GM12878 (cell line): ENCODE measurements around the gene RPS27L. TPM values are rescaled to one million over a fixed set of nuclear protein-coding genes. Genes with fewer than 3 reads are reported as not detected.

ENCODE experiments used
- ATAC-seq: fragments of 200-7000 bp; cut with Tn5 transposase; 3 replicates; pipeline ENCODE4 v1.9.1; 2020; ENCODE audit warnings: mild to moderate bottlenecking, moderate library complexity
- BruUV-seq: library from RNA; stranded (reverse); fragments of 400-500 nt; replicated peaks from 2 replicates; lab custom pipeline; 2021; lab: Mats Ljungman, UMichigan
- CTCF ChIA-PET: fragments of 300-600 bp; sonication (Branson Sonifier 250); formaldehyde crosslinking; extraction: SDS; loops from one replicate; lab custom pipeline; 2021; ENCODE audit warnings: inconsistent platforms; lab: Yijun Ruan, JAX
- POLR2A ChIA-PET: fragments of 350-600 bp; formaldehyde crosslinking; extraction: SDS; loops from one replicate; lab custom pipeline; 2021; ENCODE audit warnings: inconsistent platforms; lab: Charles Lee
- RAD21 ChIA-PET: fragments of 300-600 bp; sonication (Branson Sonifier 250); formaldehyde crosslinking; loops from one replicate; lab custom pipeline; 2023; ENCODE audit warnings: antibody characterized with exemption; ENCODE audit not compliant: unreplicated experiment; lab: Charles Lee
- SMC1A ChIA-PET: fragments of 300-600 bp; sonication (Branson Sonifier 250); formaldehyde crosslinking; loops from one replicate; lab custom pipeline; 2023; ENCODE audit not compliant: unreplicated experiment, uncharacterized antibody; lab: Charles Lee
- DNase-seq: peaks from one replicate; pipeline ENCODE4 v3.0.0-alpha.2; 2011; ENCODE audit warnings: low read depth, low spot score
- FAIRE-seq: peaks from 3 replicates; lab custom pipeline; 2011; peaks lifted over from hg19 to GRCh38; lab: Jason Lieb, UNC
- H2AFZ ChIP-seq: 2 replicates; pipeline ENCODE4 v1.6.0; 2011; ENCODE audit warnings: low read depth, low read length, control low read depth; ENCODE audit not compliant: control insufficient read depth
- H3K27ac ChIP-seq: 2 replicates; pipeline ENCODE4 v1.5.1; 2011; ENCODE audit warnings: control low read depth; ENCODE audit not compliant: control insufficient read depth, insufficient read depth
- H3K27me3 ChIP-seq, 2 experiments: replicated peaks in 1 of 2; 2 replicates each; pipeline versions ENCODE4 v1.6.0 to v1.6.1; 2011; ENCODE audit warnings: low read length in 1 of 2; ENCODE audit not compliant: control insufficient read depth in 2 of 2, insufficient read depth in 2 of 2
- H3K36me3 ChIP-seq, 2 experiments: 2 replicates each; pipeline ENCODE4 v1.5.1; 2011; ENCODE audit warnings: low read length in 1 of 2; ENCODE audit not compliant: control insufficient read depth in 2 of 2, insufficient read depth in 2 of 2
- H3K4me1 ChIP-seq: 2 replicates; pipeline ENCODE4 v1.6.1; 2011; ENCODE audit warnings: mild to moderate bottlenecking, low read length, moderate library complexity, mixed read lengths; ENCODE audit not compliant: control insufficient read depth, insufficient read depth
- H3K4me2 ChIP-seq: 2 replicates; pipeline ENCODE4 v1.6.0; 2011; ENCODE audit warnings: control low read depth; ENCODE audit not compliant: control insufficient read depth, insufficient read depth
- H3K4me3 ChIP-seq: fragments of 200-600 bp; sonication (generic); 2 replicates; pipeline ENCODE4 v1.5.1; 2016
- H3K79me2 ChIP-seq: 2 replicates; pipeline ENCODE4 v1.6.0; 2011; ENCODE audit warnings: low read length; ENCODE audit not compliant: control insufficient read depth, insufficient read depth
- H3K9ac ChIP-seq: 2 replicates; pipeline ENCODE4 v1.8.0; 2011; ENCODE audit warnings: low read length, control low read depth, mixed read lengths; ENCODE audit not compliant: control insufficient read depth, insufficient read depth
- H3K9me3 ChIP-seq: replicated peaks from 3 replicates; pipeline ENCODE4 v1.5.1; 2011; ENCODE audit warnings: mild to moderate bottlenecking, low read length; ENCODE audit not compliant: control insufficient read depth, insufficient read depth
- H4K20me1 ChIP-seq: 2 replicates; pipeline ENCODE4 v1.6.0; 2011; ENCODE audit not compliant: control insufficient read depth, insufficient read depth
- CHD4 ChIP-seq: fragments of 200-600 bp; sonication (generic); IDR thresholded peaks from 2 replicates; pipeline ENCODE4 v1.6.1; 2016; ENCODE audit warnings: mild to moderate bottlenecking
- EP300 ChIP-seq, 2 experiments: fragments of 150-350 bp in 1 of 2; IDR thresholded peaks; 2 replicates each; pipeline ENCODE4 v1.6.1; 2011 to 2012; ENCODE audit warnings: low read depth in 2 of 2, low read length in 2 of 2, borderline replicate concordance in 1 of 2, improper control_type of control experiment in 1 of 2, inconsistent platforms in 1 of 2; ENCODE audit not compliant: control insufficient read depth in 1 of 2
- KLF5 ChIP-seq: fragments of 450-650 bp; IDR thresholded peaks from 2 replicates; pipeline ENCODE4 v1.6.1; 2014; ENCODE audit warnings: mild to moderate bottlenecking; ENCODE audit not compliant: partially characterized antibody
- LARP7 ChIP-seq: fragments of 450-650 bp; IDR thresholded peaks from 2 replicates; pipeline ENCODE4 v1.6.1; 2017; ENCODE audit warnings: mild to moderate bottlenecking
- NR2F1 ChIP-seq: fragments of 450-650 bp; conservative IDR thresholded peaks from 2 replicates; pipeline ENCODE4 v1.6.1; 2017; ENCODE audit warnings: mild to moderate bottlenecking
- SMAD5 ChIP-seq: IDR thresholded peaks from 2 replicates; pipeline ENCODE4 v1.6.1; 2016; ENCODE audit warnings: antibody characterized with exemption, low read depth
- WGBS: methylation state at CpG from one replicate; pipeline ENCODE4 v1.1.6; 2016; ENCODE audit warnings: low lambda C conversion rate; ENCODE audit not compliant: insufficient replicate concordance, insufficient coverage; ENCODE audit errors: missing lambda C conversion rate; 5-methylcytosine and 5-hydroxymethylcytosine counted together
- in situ Hi-C: fragments of 300-500 bp; cut with MboI; formaldehyde crosslinking; loops from 9 replicates; pipeline ENCODE4 v1.14.3; 2018; ENCODE audit warnings: mixed read lengths
- intact Hi-C: fragments of 100-400 bp; cut with micrococcal nuclease; formaldehyde crosslinking; loops from one replicate; pipeline ENCODE4 v1.14.2; 2022; ENCODE audit not compliant: unreplicated experiment
- polyA plus RNA-seq, 11 experiments: library from polyadenylated mRNA; depleted of rRNA in 4 of 11; unstranded in 6 of 11; stranded (reverse) in 5 of 11; fragments of >200 nt; fragmentation: Nextera tagmentation in 4 of 11; fragmentation: Illumina TruSeq in 1 of 11; extraction: Ambion mirVana in 4 of 11; extraction: Trizol in 1 of 11; gene quantifications; 1 replicate in 1 of 11; 2 replicates in 10 of 11; pipeline versions ENCODE4 v1.2.1 to v1.2.3, GENCODE V29; 2011 to 2016; ENCODE audit warnings: inconsistent platforms in 2 of 11, missing spikeins in 2 of 11, low read depth in 1 of 11
- total RNA-seq, 4 experiments: library from RNA; depleted of rRNA in 3 of 4; stranded (reverse); fragments of >200 nt in 3 of 4; fragmentation: Illumina TruSeq in 1 of 4; extraction: Trizol in 1 of 4; gene quantifications; 2 replicates each; pipeline versions ENCODE4 v1.2.1 to v1.2.3, GENCODE V29; 2013 to 2021
- TF ChIP-seq, protein P1 (sequence below): fragments of 450-650 bp; formaldehyde crosslinking; IDR thresholded peaks from 2 replicates; pipeline ENCODE4 v1.4.0; 2022; ENCODE audit warnings: mild to moderate bottlenecking, moderate library complexity

The RPS27L gene
- total and polyA plus RNA-seq, 10 of the 15 experiments (the other 5 are each of a cell fraction or from before 2014, with no cell fraction given), result 133 to 970 (median 220) TPM

DNA sequence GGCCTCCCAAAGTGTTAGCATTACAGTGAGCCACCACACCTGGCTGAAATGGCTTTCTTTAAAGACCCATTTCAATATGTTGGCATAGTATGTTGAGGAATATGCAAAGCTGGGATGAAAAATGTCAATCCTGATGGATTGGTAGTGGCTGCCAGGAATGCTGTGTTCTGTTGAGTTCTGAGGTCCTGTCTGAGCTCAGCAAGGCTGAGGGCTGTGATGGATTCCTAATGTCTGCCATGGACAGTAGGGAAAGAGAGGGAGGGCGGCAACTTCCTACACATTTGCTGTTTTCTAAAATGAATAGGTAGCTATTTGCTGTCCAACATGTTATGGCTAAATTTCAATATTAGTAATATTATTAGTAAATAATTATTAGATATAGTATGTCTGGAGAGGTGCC, 40.3 kb upstream of the RPS27L start:
- SMC1A ChIA-PET, result interaction anchor here (1.4 to 8.8 kb wide), 4 partner anchors 15 to 41 kb away, joined by 3 to 252 read pairs (median 74); no protein-coding TSS in a partner anchor
- 90% methylated on average over 1 of the region's 1 CpG for WGBS
- BruUV-seq, result no TSS peak
- no peak overlapping the region for H2AFZ ChIP-seq
- ATAC-seq (no peak), FAIRE-seq (no peak), DNase-seq (no peak)
- H3K4me2 ChIP-seq, result no peak overlapping the region; the same call in 1 of the 2 replicates
- H3K4me3 ChIP-seq, result no peak overlapping the region
- POLR2A ChIA-PET, result interaction anchor here (0.7 to 8.6 kb wide), 8 partner anchors 8 to 87 kb away, joined by 3 to 118 read pairs (median 4); partner anchors contain the start of genes RAB8B and RPS27L
- H3K79me2 ChIP-seq, result peaks cover 95% of the 10 kb centered on the region
- RAD21 ChIA-PET, result interaction anchor here (1.2 to 1.6 kb wide), 4 partner anchors 8 to 34 kb away, joined by 3 to 4 read pairs (median 3); no protein-coding TSS in a partner anchor
- no peak overlapping the region for H3K27ac ChIP-seq
- H3K36me3 ChIP-seq, result peaks cover 0 to 13% of the 10 kb centered on the region in 2 experiments; a peak in 1 of 4 replicates
- no peaks in the 10 kb centered on the region for H3K9me3 ChIP-seq
- H4K20me1 ChIP-seq, result no peaks in the 10 kb centered on the region; the same call in 1 of the 2 replicates
- intact Hi-C loops, result loop anchor here (10.0 kb wide), 1 partner anchor 307 kb away; the partner anchor contains the start of gene USP3
- CTCF ChIA-PET, result interaction anchor here (1.0 to 8.7 kb wide), 3 partner anchors 13 to 41 kb away, joined by 4 to 90 read pairs (median 6); no protein-coding TSS in a partner anchor
- TF ChIP-seq EP300 (IDR thresholded peaks at IDR 0.05; ENCODE audit: borderline replicate concordance in 1 of 2, control insufficient read depth in 1 of 2, low read depth in 2 of 2, low read length in 2 of 2), result no peak
- no peak for TF ChIP-seq NR2F1
- TF ChIP-seq LARP7, result no peak
- TF ChIP-seq KLF5, result no peak
- TF ChIP-seq CHD4, result no peak
- TF ChIP-seq, protein P1, sequence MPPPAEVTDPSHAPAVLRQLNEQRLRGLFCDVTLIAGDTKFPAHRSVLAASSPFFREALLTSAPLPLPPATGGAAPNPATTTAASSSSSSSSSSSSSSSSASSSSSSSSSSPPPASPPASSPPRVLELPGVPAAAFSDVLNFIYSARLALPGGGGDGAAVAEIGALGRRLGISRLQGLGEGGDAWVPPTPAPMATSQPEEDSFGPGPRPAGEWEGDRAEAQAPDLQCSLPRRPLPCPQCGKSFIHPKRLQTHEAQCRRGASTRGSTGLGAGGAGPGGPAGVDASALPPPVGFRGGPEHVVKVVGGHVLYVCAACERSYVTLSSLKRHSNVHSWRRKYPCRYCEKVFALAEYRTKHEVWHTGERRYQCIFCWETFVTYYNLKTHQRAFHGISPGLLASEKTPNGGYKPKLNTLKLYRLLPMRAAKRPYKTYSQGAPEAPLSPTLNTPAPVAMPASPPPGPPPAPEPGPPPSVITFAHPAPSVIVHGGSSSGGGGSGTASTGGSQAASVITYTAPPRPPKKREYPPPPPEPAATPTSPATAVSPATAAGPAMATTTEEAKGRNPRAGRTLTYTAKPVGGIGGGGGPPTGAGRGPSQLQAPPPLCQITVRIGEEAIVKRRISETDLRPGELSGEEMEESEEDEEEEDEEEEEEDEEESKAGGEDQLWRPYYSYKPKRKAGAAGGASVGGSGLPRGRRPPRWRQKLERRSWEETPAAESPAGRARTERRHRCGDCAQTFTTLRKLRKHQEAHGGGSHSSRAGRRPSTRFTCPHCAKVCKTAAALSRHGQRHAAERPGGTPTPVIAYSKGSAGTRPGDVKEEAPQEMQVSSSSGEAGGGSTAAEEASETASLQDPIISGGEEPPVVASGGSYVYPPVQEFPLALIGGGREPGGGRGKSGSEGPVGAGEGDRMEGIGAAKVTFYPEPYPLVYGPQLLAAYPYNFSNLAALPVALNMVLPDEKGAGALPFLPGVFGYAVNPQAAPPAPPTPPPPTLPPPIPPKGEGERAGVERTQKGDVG (CRISPR knock-in tag), result no peak
- no peak for TF ChIP-seq SMAD5
- peaks cover 53% of the 10 kb centered on the region for H3K4me1 ChIP-seq
- no peaks in the 10 kb centered on the region for H3K27me3 ChIP-seq
- no peak overlapping the region for H3K9ac ChIP-seq
- in situ Hi-C loops, result no loop called here
